ENCODE measurements around the gene BCCIP. TPM values are rescaled to one million over a fixed set of nuclear protein-coding genes. Genes with fewer than 3 reads are reported as not detected.

BCCIP gene
- total RNA-seq, 1 donor from 2014 or later, result 36.9 TPM

- peaks cover 59% of the 10 kb centered on the region for H3K36me3 ChIP-seq
- no peak for TF ChIP-seq CTCF (IDR thresholded peaks at IDR 0.05)
- DNase-seq (no peak), ATAC-seq (no peak)
- H3K4me1 ChIP-seq, result no peaks in the 10 kb centered on the region
- intact Hi-C loops (cut with DNase I), result no loop called here
- H3K27ac ChIP-seq, result no peak overlapping the region
- H3K4me3 ChIP-seq, result no peak overlapping the region
- H3K27me3 ChIP-seq, result no peaks in the 10 kb centered on the region
- H3K9me3 ChIP-seq, result no peaks in the 10 kb centered on the region
These were observed 23.5 kb downstream of the BCCIP start for GRCh38 chr10:125846894-125847293.

GRCh38 chr10:125848371-125848770, 25.0 kb downstream of the BCCIP start:
- DNase-seq (no peak), ATAC-seq (no peak)
- Histone ChIP-seq H3K4me3 (no peak overlapping the region), H3K9me3 (no peaks in the 10 kb centered on the region), H3K4me1 (no peaks in the 10 kb centered on the region), H3K27ac (no peak overlapping the region), H3K27me3 (no peaks in the 10 kb centered on the region), H3K36me3 (peaks cover 65% of the 10 kb centered on the region)
- TF ChIP-seq CTCF (IDR thresholded peaks at IDR 0.05), result no peak
- intact Hi-C loops (cut with DNase I), result no loop called here

- no peak for DNase-seq
- Histone ChIP-seq H3K4me3 (no peak overlapping the region), H3K27ac (no peak overlapping the region), H3K4me1 (no peaks in the 10 kb centered on the region), H3K36me3 (peaks cover 70% of the 10 kb centered on the region), H3K9me3 (no peaks in the 10 kb centered on the region), H3K27me3 (no peaks in the 10 kb centered on the region)
- intact Hi-C loops (cut with DNase I), result no loop called here
- TF ChIP-seq CTCF (IDR thresholded peaks at IDR 0.05), result no peak
- no peak for ATAC-seq
These were observed 25.5 kb downstream of the BCCIP start for GRCh38 chr10:125848857-125849256.

GRCh38 chr10:125849448-125849847, 26.1 kb downstream of the BCCIP start:
- Histone ChIP-seq H3K9me3 (no peaks in the 10 kb centered on the region), H3K27ac (no peak overlapping the region), H3K4me1 (no peaks in the 10 kb centered on the region), H3K36me3 (peaks cover 71% of the 10 kb centered on the region), H3K27me3 (no peaks in the 10 kb centered on the region), H3K4me3 (no peak overlapping the region)
- intact Hi-C loops (cut with DNase I), result no loop called here
- DNase-seq (no peak), ATAC-seq (peak; percentile 28)
- no peak for TF ChIP-seq CTCF (IDR thresholded peaks at IDR 0.05)

GRCh38 chr10:125850766-125851731, 27.7 kb downstream of the BCCIP start:
- ATAC-seq (no peak), DNase-seq (no peak)
- Histone ChIP-seq H3K4me3 (no peak overlapping the region), H3K36me3 (peaks cover 71% of the 10 kb centered on the region), H3K9me3 (no peaks in the 10 kb centered on the region), H3K27me3 (no peaks in the 10 kb centered on the region), H3K27ac (no peak overlapping the region), H3K4me1 (no peaks in the 10 kb centered on the region)
- intact Hi-C loops (cut with DNase I), result no loop called here
- TF ChIP-seq CTCF (IDR thresholded peaks at IDR 0.05), result no peak

Measured in upper lobe of right lung (tissue), 1 donor.